ENCODE measurements around the gene NADK.
"Not testable (repeated sequence)": the region's sequence is repeated elsewhere in the genome, so short reads cannot be mapped to it uniquely, and the experiment has no call there.

NADK gene

GRCh38 chr1:1763657-1764621, 14.3 kb downstream of the NADK start:
- peak; percentile 19 to 62 for DNase-seq

DNA sequence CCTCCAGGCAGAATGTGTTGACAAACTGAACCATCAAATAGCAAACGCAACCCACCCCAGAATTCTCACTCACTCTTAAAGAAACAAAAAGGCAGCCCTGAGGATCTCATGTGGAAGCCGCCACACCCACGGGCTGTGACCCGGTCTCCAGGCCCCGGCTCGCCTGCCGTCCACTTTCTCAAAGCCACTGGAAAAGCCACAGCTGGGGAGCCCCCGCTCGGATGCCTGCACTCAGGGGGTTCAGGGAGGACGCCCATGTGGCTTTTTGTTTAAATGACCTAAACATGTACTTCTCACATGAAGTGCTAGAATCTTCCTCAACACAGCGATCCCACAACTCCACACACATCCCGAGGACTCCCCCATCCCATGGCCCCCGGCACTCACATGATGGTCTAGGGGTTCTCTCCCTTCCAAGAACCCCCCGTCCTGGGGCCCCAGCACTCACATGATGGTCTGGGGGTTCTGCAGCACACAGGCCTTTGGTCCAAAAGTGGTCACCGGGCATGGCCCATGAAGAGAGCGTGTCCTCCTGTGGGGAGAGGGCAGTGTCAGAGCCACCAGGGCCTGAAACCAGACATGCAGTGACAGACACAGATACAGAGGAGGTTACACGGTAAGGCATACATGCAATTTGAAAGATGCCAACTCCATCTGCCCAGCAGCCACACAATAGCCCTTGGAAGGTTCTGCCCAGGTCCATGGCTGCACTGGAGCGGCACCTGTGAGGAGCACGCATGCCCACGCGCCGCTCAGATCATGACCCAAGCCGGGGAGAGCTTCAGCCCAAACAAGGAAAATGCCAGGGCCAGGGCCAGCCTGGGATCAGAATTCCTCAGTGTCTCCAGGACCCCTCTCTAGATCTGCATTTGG, 16.5 kb downstream of the NADK start:
- no peak for DNase-seq

GRCh38 chr1:1760715-1761114, 17.6 kb downstream of the NADK start:
- no peak for DNase-seq

- DNase-seq, result no peak
Observed at GRCh38 chr1:1760345-1760650, 18.0 kb downstream of the NADK start.

GRCh38 chr1:1759456-1760344, 18.6 kb downstream of the NADK start:
- DNase-seq, result no peak

DNA sequence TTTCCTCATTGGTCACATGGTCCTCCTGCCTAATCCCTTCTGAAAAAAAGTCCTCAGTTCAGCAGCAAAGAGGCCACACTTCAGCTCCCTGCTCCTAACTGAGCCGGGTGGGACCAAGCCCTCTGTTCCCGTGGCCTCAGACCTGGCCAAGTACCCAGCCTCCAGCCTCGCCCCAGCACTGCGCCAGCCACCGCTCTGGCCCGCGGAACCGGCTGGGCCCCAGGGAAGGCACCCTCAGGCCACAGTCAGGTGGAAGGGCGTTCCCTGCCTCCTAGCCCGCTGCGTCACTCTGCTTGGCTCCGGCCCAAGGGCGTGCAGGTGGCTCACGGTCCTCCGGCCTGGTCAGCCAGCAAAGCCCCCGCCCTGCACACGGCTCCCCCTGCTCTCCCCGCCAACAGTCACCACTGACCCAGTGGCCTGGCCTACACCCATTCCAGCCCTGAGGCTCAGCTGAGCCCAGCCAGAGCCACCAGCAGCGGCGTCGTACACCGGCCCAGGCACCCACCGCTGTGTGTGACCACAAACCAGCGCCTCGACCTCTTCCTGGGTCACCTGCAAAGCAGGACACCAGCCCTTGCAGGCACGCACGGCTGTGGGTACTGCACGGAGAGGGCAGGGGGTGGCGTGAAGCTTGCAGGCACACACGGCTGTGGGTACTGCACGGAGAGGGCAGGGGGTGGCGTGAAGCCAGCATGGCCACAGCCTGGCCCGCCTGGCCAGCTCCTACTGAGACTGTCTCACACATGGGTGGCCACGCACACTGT, 19.4 kb downstream of the NADK start:
- DNase-seq, result no peak

DNA sequence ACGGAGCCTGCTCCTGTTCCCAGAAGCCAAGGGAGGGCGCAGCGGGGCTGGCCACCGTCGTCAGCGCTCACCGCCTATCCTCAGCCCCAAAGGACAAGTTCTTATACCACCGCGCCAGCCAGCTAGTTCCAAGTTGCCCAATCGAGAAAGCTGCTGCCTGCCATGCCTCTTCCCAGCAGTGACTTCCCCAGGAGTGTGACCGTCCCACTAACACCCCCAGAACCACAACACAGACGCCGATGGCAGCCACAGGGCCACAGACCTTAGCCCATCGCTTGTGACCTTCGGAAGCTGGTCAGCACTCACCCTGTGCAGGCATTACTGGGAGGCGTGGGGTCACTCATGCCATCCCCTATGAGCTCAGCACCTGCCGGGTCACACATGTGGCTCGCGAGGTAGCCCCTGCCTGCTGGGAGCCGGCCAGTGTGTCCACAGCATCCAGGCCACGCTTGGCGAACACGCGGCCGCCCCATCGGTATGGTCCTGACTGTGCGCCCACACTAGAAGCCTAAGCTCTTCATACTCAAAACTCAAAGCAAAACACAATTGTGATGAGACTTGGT, 20.1 kb downstream of the NADK start:
- DNase-seq, result no peak

- no peak for DNase-seq
Observed at GRCh38 chr1:1757422-1758058, 20.7 kb downstream of the NADK start.

DNA sequence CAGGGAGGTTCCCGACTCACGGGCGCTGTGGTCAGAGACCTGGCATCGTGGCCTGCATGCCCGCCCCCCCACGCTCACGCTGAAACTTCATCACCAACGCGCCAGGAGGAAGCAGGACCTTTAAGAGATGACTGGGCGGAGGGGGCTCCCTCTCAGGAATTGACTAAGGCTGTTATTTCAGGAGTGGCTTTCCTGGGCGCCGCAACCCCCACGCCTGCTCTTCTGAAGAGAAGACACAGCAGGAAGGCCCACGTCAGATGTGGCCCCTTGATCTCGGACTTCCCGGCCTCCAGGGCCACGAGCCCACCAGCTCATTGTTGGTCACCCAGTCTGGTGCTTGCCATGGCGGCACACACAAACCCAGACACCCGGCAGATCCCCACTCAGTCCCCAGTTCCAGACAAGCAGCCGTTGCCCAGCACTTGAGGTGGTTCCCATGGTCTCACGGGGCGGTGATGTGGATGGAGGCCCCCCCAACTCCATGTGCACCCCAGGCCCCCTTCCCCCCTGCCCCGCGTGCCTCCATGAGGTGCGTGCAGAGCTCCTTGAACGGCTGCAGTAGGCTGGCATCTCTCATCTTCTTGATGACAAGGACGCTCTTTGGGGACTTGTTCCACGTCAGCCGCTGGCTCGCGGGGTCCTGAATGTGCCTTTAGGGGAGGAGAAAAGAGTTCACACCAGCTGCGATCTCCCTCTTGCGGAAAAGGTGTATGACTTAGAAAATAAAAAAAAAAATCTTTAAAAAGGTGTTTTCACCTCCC, 21.4 kb downstream of the NADK start:
- DNase-seq, result no peak

- DNase-seq, result no peak
Observed at GRCh38 chr1:1755852-1756251, 22.4 kb downstream of the NADK start.

DNA sequence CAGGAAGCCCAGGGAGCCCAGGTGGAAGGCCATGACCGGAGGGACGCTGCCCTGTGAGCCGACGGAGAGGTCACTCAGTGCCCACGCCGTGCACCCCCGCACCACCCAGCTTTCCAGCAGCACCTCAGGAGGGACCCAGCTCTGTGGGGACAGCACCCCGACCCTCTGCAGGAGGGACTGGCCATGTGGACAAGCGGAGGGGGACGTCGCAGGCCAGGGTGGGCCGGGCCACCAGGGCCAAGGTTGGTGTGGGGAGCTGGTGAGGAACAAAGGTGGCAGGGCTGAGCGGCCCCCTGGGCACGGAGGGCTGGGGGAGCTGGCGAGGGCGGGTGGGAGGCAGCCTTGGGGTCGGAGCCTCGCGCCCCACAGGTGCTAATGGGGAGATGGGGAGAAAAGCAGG, 22.8 kb downstream of the NADK start:
- DNase-seq, result no peak

- DNase-seq, result no peak
Observed at GRCh38 chr1:1754051-1754815, 24.0 kb downstream of the NADK start.

DNA sequence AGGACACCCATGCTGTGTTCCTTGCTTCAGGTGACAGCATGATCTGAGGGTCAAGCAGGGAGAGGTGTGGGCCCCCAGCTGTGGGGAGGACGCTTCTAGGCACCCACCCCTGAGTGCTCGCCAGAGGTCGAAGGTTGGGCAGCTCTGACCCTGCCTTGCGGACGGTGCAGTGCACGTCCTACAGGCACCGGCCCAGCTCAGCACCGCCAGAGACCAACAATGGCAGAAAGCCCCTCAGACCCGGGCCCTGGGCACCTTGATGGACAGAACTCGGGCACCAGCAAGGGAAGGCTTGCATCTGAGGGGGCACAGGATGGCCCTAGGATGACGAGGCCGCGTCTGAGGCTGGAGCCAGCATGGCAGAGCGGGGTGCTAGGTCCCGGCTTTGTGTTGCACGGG, 24.7 kb downstream of the NADK start:
- DNase-seq, result no peak

GRCh38 chr1:1752636-1753606, 25.3 kb downstream of the NADK start:
- DNase-seq, result no peak

- DNase-seq, result no peak
Observed at GRCh38 chr1:1752190-1752589, 26.1 kb downstream of the NADK start.

DNA sequence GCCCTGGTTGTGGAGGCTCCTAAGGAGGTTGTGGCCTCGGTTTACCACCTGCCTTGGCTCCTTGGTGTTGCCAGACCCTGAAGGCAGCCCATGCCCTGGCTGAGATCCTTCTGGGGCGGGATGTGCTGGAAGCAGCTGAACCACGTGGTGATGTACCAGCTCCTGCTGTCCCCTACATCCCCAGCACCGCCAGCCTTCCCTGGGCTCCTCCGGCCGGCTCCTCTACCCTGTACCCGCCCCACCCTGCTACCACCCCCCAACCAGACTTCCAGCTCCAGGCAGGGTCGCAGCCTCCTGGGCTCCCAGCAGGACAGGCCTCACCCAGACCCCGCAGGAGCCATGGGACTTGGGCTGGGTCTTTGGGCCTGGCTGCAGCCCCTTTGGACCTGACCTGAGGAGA, 28.3 kb downstream of the NADK start:
- not testable (repeated sequence) for DNase-seq

GRCh38 chr1:1748686-1749321, 29.5 kb downstream of the NADK start:
- DNase-seq, result no peak

DNA sequence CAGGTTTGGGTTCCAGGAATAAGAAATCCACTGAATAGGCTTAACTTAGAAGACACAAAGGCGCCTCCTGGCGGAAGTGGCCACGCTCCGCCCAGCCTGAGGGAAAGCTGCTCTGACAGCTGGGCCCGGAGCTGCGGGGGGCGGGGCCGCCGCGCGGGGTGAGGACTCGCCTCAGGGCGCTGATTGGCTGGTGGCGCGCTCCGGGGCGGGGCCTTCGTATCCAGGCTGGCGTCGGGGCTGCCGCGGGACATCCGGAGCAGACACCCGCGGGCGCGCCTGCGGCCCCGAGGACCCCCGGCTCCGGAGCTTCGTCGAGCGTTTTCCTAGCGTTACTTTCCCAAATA, 31.7 kb downstream of the NADK start:
- not testable (repeated sequence) for DNase-seq
